Measurements from ENCODE around the gene RCN2.

RCN2 gene

GRCh38 chr15:76974456-76975036 lies 43.0 kb downstream of the RCN2 start:
- no peak for DNase-seq

- DNase-seq: no peak
Measured at GRCh38 chr15:76976141-76976540, 44.6 kb downstream of the RCN2 start.

- no peak for DNase-seq
Measured at GRCh38 chr15:76976572-76977270, 45.2 kb downstream of the RCN2 start.

- DNase-seq: no peak
Measured at GRCh38 chr15:76978522-76979330, 47.2 kb downstream of the RCN2 start.

GRCh38 chr15:76979331-76979925 lies 47.9 kb downstream of the RCN2 start:
- DNase-seq: no peak

GRCh38 chr15:76979996-76980520 lies 48.5 kb downstream of the RCN2 start:
- DNase-seq: no peak

GRCh38 chr15:76982356-76982755 lies 50.8 kb downstream of the RCN2 start:
- no peak for DNase-seq

- DNase-seq: no peak
Measured at GRCh38 chr15:76982756-76983155, 51.2 kb downstream of the RCN2 start.

GRCh38 chr15:76983590-76984375 lies 52.2 kb downstream of the RCN2 start:
- no peak for DNase-seq

GRCh38 chr15:76986743-76987142 lies 55.2 kb downstream of the RCN2 start:
- DNase-seq: no peak

- DNase-seq: no peak
Measured at GRCh38 chr15:76987276-76987675, 55.7 kb downstream of the RCN2 start.

- no peak for DNase-seq
Measured at GRCh38 chr15:76987896-76988860, 56.6 kb downstream of the RCN2 start.

GRCh38 chr15:76988867-76989780 lies 57.6 kb downstream of the RCN2 start:
- DNase-seq: no peak

GRCh38 chr15:76991048-76991447 lies 59.5 kb downstream of the RCN2 start:
- no peak for DNase-seq

- no peak for DNase-seq
Measured at GRCh38 chr15:76991741-76992645, 60.4 kb downstream of the RCN2 start.

- DNase-seq: no peak
Measured at GRCh38 chr15:76993114-76993725, 61.7 kb downstream of the RCN2 start.

GRCh38 chr15:76994001-76994400 lies 62.5 kb downstream of the RCN2 start:
- DNase-seq: no peak

GRCh38 chr15:76994496-76994895 lies 62.9 kb downstream of the RCN2 start:
- no peak for DNase-seq

All from DMS153 (cell line).